Stimulated activated CD4-positive, alpha-beta T cell treated with anti-CD3 and anti-CD28 coated beads, TNF-alpha, amount 100 ng/mL, for 4 hours (primary cell): ENCODE measurements around the gene KRT13.

Experiments used
- DNase-seq, 3 experiments: peaks; one replicate each; pipeline ENCODE4 v3.0.0-alpha.2; 2020; ENCODE audit warnings: low read depth in 3 of 3

KRT13 gene

GRCh38 chr17:41519501-41520224, 14.3 kb upstream of the KRT13 start:
- no peak for DNase-seq

DNA sequence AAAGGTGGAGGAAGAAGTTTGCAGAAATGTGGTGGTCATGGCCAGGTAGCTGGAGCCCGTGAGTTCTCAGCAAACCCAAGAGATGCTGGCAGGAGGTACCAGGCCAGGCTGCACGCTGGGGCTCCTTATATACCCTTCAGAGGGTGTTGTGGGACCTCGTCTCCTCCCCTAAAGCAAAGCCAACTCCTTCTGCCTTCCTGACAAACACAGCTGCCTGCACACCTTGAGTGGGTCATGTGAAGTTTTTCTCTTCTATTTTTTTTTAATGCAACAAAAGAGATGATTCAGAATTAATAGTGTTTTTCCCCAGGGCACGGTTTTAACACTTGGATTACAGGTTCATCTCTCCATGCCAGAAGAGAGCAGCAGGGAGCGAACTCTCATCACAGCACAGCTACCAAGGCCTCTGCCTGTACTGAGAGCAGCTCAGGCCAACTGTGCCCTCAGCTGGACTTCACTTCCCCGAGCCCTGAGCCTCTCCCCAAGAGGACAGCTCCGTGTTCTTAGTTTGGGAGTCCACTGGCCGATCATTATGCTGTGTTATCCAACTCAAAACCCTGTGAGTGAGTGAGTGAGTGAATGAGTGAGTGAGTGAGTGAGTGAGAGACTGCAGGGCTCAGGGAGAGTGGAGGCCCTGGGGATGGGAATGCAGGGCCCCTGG, 13.5 kb upstream of the KRT13 start, which contains the start of gene KRT15:
Gene KRT15 (minus strand): TSS at position 102 of the 661 bp plus-strand sequence. CDS start 63 bp downstream, at position 39.
- no peak for DNase-seq

DNA sequence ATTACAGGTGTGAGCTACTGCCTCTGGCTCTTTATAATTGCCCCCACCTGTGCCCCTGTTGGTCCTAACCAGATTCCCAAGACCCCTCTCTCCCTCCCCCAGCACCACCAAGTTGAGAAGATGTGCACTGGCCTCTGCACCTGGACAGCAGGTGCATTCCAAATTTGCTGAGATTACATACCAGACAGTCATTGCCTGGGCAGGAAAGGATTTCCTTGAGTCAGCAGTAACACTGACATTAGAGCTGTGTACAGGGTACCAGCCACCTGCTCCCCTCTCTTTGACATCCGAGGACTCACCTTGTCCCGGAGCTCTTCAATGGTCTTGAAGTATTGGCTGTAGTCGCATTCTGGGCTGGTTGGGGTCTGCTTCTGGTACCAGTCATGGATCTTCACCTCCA, 12.6 kb upstream of the KRT13 start:
- DNase-seq, result no peak

- no peak for DNase-seq
Measured at GRCh38 chr17:41516830-41517283, 11.4 kb upstream of the KRT13 start.

DNA sequence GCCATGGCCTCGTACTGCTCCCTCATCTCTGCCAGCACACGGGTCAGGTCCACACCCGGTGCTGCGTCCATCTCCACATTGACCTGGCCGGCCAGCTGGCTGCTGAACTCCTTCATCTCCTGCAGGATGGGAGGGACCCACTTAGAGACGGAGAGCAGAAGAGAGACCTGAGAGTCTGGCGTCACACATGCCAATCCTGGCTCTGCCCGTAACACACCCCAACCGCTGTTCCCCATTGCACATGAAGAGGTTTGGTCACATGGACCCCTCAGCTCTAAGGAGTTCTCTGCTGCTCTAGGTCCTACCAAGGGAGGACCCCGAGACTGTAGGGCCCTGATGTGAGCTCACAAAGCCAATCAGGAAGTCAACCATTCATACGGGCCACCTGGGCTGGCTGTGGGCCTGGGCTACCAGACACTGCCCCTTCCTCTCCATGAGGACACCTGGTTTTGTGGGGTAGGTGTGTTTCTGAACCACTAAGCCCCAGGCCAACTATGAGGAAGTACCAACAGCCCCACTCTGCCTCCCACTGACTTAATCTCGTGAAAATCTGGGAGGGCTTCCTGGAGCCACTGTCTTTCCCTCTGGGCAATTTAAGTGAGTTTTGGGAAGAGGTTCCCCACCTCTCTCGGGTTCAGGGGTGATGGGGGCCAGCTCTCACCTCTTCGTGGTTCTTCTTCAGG, 10.9 kb upstream of the KRT13 start:
- DNase-seq, result no peak

GRCh38 chr17:41513168-41513547, 7.7 kb upstream of the KRT13 start:
- no peak for DNase-seq

GRCh38 chr17:41512546-41513167, 7.2 kb upstream of the KRT13 start:
- no peak for DNase-seq

GRCh38 chr17:41511716-41512115, 6.3 kb upstream of the KRT13 start:
- DNase-seq, result no peak

- no peak for DNase-seq
Measured at GRCh38 chr17:41511116-41511515, 5.7 kb upstream of the KRT13 start.

GRCh38 chr17:41510251-41511065, 5.0 kb upstream of the KRT13 start:
- DNase-seq, result no peak

GRCh38 chr17:41507315-41507880, 2.0 kb upstream of the KRT13 start:
- no peak for DNase-seq

GRCh38 chr17:41505809-41506767, 676 bp upstream of the KRT13 start:
- DNase-seq, result no peak

DNA sequence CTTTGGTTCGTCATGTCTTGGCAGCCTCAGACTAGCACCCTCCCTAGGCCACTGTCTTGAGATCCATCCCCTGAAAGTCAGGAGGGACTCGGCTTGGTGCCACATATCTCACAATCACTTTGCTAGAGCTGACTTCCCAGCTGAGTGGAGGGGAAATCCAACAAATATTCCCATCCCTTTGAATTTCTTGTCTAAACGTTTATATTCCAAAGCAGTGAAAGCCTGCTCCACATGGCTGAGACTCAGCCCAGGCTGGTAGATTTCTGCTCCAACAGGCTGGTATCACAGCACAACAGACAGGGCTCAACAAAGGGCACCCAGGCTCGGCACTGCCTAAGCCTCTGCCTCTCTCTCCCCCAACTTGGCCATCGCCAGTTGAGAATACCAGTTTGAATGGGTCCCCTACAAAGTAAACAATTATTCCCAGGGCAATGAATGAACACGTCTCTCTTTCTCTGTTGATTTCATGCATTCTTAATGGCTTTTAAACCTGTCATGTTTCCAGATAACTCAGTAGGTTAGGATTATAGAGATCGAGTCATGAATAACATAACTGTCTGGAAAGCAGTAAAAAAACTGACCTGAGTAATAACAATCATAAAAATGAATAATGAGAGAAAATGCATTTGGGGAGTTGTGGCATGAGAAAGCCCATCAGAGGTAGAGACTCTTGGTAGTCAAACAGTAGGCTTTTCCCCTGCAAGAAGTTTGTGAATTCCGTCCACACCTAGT, 1.0 kb downstream of the KRT13 start:
- no peak for DNase-seq

DNA sequence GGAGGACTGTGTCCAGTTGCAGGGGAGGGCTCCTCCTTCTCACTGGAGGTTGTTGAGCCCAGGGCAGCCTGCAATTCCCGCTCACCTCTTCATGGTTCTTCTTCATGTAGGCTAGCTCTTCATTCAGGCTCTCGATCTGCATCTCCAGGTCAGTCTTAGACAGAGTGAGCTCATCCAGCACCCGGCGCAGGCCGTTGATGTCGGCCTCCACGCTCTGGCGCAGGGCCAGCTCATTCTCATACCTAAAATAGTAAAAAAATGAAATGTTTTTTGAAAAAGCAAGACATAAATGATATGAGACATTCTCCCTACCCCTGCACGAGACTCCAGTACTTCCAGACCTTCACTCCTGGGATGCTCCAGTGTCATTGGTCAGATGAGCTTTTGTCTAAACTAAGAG, 2.2 kb downstream of the KRT13 start:
- DNase-seq, result no peak

- DNase-seq, result no peak
Measured at GRCh38 chr17:41500131-41500911, 5.1 kb downstream of the KRT13 start.

DNA sequence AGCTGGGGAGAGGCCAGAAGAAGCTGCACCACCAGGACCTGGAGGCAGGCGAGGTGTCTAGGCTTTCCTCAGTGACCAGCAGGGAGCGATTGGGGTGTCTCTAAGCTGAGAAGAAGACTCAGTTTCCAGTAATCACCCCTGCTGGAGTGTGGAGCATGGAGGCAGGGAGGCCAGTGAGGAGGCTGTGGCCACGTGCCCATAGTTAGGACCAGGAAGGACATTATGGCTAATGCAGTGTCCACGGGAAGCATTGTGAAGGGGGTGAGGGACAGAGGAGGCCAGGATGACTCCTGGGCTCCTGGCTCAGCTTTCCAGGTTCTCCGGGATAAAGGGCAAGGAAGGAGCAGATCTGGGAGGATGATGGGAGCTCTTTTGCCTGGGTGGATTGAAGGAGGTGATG, 5.7 kb downstream of the KRT13 start:
- no peak for DNase-seq

DNA sequence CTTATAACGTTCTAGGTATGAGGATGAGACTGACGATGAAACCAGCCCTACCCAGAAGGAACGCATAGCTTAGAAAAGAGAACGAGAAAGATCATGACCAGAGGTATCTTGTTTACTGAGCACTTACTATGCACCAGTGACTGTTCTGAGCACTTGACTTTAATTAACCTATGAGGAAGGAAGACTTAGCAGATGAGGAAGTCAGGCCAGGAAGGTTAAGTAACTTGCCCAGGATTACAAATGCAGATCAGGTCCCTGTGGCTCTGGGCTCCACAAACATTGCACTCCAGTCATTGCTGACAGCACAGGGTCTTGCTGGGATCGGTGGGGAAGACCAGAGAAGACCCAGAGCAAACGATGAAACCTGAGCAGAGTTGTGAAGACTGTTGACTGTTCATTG, 7.1 kb downstream of the KRT13 start:
- DNase-seq, result no peak

DNA sequence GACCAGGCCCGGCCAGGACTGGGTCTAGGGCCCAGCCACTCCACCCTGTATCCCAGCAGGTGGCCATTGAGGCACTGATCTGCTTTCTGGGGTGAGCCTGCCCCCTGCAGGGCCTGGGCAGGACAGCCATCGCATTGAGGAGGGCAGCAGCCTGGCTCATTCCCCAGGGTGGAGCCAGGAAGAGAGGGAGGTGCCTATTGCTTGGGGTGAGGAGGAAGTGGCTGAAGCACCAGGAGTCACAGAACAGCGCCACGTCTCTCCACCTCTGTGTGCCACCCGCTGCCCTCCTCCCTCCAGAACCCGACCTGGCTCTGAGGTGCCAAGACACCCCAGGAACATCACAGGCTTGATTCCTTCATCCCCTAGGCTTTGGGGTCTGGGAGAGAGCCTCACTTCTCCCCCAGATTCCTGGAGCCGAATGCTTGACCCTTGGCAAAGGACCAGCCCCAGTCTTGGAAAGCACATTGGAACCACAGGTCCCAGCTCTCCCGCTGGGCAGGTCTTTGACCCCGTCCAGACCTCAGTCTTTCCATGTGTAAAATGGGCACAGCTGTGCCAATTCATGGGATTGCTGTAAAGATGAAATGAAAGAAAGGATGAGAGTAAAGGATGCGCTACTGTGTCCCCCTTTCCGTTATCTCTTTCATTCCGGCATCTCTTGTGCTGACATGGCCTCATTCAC, 8.5 kb downstream of the KRT13 start:
- DNase-seq, result peak; percentile 5 to 13 (median 12)
